GM06990 (cell line): Measurements from ENCODE around the gene EPHX1.

ENCODE experiments used
- DNase-seq: peaks from one replicate; pipeline ENCODE4 v3.0.0-alpha.2; 2011; ENCODE audit not compliant: insufficient read length; ENCODE audit errors: extremely low read depth
- H3K27me3 ChIP-seq: replicated peaks from 2 replicates; pipeline ENCODE4 v1.6.0; 2011; ENCODE audit warnings: low read length; ENCODE audit not compliant: control insufficient read depth, insufficient read depth
- H3K36me3 ChIP-seq: 2 replicates; pipeline ENCODE4 v1.5.1; 2011; ENCODE audit warnings: low read length; ENCODE audit not compliant: control insufficient read depth, insufficient read depth
- H3K4me3 ChIP-seq: replicated peaks from 2 replicates; pipeline ENCODE4 v1.5.1; 2011; ENCODE audit warnings: low read depth, mild to moderate bottlenecking, control low read depth, low read length
- CTCF ChIP-seq: IDR thresholded peaks from 2 replicates; pipeline ENCODE4 v1.5.1; 2011; ENCODE audit warnings: low read length, control low read depth, mild to moderate bottlenecking, inconsistent platforms; ENCODE audit not compliant: insufficient read depth, poor library complexity, severe bottlenecking

Gene EPHX1

GRCh38 chr1:225881959-225882693, 72.2 kb downstream of the EPHX1 start, which contains the start of gene TMEM63A:
TSS of gene TMEM63A (minus strand) at chr1:225882380. CDS start at chr1:225877580, 4,800 bp downstream.
- peak; percentile 47 for TF ChIP-seq CTCF
- peak within 1 kb of the TSS; percentile 77 for H3K4me3 ChIP-seq
- no peaks in the 10 kb centered on the region for H3K27me3 ChIP-seq
- H3K36me3 ChIP-seq: peaks cover 1% of the 10 kb centered on the region
- DNase-seq: peak; percentile 87

GRCh38 chr1:225882694-225883615, 73.0 kb downstream of the EPHX1 start:
- no peaks in the 10 kb centered on the region; the same call in 1 of the 2 replicates for H3K36me3 ChIP-seq
- no peaks in the 10 kb centered on the region for H3K27me3 ChIP-seq
- DNase-seq: peak; percentile 58
- TF ChIP-seq CTCF: no peak
- H3K4me3 ChIP-seq: peak overlapping the region; percentile 77

GRCh38 chr1:225883616-225884265, 73.8 kb downstream of the EPHX1 start:
- Histone ChIP-seq H3K36me3 (no peaks in the 10 kb centered on the region), H3K27me3 (no peaks in the 10 kb centered on the region), H3K4me3 (no peak overlapping the region; the same call in 1 of the 2 replicates)
- no peak for TF ChIP-seq CTCF
- DNase-seq: no peak

GRCh38 chr1:225885336-225885735, 75.4 kb downstream of the EPHX1 start:
- no peak overlapping the region for H3K4me3 ChIP-seq
- DNase-seq: no peak

More at GRCh38 chr1:225885336-225885735, 75.4 kb downstream of the EPHX1 start:
- no peak for TF ChIP-seq CTCF
- no peaks in the 10 kb centered on the region for H3K27me3 ChIP-seq
- no peaks in the 10 kb centered on the region for H3K36me3 ChIP-seq
